Activated CD8-positive, alpha-beta memory T cell treated with anti-CD3 and anti-CD28 coated beads for 24 hours (primary cell): ENCODE data around the gene CAPN14.

Source experiments
- DNase-seq: peaks from one replicate; pipeline ENCODE4 v3.0.0-alpha.2; 2020

CAPN14 gene

GRCh38 chr2:31240381-31241365 is 23.4 kb upstream of the CAPN14 start:
- DNase-seq, result peak; percentile 32

DNA sequence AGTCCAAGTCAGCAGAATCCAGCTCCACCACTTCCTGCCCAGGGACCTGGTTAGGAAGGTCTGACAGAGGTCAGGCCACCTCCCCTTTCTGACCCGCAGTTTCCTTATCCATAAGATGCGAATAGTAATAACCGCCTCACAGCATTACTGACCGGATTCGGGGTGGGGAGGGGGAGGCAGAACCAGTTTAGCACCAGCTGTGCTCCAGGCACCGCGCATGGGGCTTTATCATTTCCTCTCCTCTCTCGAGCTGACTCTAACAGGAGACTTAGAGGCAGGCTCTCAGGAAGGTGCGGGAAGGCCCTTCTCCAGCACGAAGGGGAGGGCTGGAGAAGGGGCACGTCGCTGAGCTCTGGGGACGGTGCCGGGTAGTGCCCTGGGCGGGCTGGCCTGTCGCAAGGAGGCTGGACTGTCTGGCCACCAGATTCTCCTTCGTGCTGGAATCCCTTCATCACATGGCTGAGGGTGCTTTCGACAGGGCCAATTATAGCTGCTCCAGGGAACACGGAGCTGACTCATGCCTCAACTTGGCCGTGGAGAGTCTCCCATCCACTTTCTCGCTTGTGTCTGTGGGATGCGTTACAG is 22.4 kb upstream of the CAPN14 start:
- peak; percentile 37 for DNase-seq

- peak; percentile 40 for DNase-seq
Measured at GRCh38 chr2:31238906-31239592, 21.7 kb upstream of the CAPN14 start.

DNA sequence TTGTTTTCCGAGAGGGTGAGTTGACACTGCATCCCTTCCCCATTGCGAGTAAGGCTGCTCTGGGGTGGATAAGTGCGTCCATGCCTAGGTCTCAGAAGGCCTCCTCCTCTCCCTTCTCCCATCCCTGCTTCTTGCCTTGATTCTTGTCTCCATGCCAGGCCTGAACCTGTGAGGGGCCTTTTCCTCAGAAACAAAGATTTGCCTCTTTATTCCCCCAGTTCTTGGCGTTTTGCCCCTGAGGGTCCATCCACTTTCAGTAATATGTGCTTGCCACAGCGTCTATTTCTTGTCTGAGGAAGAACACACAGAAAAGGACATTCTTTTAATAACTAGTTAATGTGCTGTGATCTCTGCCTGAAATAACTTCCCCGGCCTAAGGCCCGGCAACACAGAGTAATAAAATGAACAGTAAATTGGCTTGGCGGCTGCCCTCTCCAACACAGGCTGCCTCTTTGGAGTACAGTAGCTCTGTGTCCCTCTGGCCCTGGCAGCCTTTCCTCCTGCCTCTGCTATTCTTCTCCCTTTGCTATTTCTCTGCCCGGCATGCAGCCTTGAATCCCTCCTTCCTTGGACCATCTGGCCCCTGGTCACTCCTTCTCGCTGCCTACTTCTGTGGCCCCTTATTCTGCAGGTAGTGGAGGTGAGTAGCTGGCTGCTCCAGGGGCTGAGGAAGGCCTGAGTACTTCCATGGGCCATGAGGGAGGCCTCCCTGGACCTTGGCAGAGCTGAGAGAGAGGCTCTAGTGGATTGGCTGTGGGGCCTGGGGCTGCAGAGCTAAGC is 21.0 kb upstream of the CAPN14 start:
- DNase-seq, result peak; percentile 24

DNA sequence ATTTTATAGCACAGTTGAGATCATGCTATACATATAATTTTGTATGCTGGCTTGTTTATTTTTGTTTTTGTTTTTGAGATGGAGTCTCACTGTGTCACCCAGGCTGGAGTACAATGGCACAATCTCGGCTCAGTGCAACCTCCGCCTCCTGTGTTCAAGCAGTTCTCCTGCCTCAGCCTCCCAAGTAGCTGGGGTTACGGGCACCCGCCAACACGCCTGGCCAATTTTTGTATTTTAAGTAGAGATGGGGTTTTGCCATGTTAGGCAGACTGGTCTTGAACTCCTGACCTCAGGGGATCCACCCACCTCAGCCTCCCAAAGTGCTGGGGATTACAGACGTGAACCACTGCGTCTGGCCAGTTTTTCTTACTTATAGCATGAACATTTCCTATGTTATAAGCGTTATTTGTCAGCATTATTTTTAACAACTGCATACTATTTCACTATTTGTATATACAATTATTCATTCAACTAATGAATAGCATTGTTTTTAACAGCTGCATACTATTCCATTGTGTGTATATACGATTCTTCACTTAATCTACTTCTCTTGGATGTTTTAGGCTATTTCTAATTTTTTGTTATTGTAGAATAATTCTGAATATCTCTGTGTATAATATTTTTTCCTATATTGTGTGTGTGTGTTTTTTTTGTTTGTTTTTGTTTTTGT is 20.2 kb upstream of the CAPN14 start:
- DNase-seq, result peak; percentile 13

GRCh38 chr2:31236433-31237205 is 19.3 kb upstream of the CAPN14 start:
- peak; percentile 40 for DNase-seq

GRCh38 chr2:31235504-31235902 is 18.2 kb upstream of the CAPN14 start:
- DNase-seq, result no peak

DNA sequence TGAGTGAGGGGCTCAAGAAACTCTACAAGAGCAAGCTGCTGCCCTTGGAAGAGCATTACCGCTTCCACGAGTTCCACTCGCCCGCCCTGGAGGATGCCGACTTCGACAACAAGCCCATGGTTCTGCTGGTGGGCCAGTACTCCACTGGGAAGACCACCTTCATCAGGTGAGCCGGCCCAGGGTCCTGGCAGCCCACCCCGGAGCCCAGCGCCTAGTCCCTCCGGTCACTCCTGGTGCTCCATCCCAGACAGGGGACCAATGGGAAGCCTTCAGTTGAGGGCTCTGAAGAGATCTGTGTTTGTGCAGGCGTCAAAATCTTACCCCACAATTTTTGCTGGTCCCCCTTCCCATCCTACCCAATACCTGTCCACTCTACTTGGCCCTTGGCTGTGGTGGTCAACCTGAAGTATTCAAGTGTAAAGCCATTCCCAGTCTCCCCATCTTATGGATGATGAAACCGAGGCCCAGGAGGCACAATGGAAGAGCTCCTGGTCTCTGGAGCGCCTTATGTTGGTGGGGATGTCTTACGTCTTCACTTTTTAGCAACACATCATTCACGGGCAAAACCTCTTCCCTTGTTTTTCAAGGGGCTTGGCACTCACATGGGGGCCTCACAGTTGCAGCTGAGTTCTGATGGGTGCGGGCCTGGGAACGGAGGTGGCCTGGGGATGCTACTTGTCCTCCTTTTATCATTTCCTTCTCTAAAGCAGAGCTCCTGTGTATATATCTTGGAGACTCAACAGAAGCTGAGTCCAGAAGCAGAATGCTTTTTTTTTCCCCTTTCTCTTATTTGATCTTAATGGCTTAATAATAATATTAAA is 17.6 kb upstream of the CAPN14 start:
- DNase-seq, result no peak

DNA sequence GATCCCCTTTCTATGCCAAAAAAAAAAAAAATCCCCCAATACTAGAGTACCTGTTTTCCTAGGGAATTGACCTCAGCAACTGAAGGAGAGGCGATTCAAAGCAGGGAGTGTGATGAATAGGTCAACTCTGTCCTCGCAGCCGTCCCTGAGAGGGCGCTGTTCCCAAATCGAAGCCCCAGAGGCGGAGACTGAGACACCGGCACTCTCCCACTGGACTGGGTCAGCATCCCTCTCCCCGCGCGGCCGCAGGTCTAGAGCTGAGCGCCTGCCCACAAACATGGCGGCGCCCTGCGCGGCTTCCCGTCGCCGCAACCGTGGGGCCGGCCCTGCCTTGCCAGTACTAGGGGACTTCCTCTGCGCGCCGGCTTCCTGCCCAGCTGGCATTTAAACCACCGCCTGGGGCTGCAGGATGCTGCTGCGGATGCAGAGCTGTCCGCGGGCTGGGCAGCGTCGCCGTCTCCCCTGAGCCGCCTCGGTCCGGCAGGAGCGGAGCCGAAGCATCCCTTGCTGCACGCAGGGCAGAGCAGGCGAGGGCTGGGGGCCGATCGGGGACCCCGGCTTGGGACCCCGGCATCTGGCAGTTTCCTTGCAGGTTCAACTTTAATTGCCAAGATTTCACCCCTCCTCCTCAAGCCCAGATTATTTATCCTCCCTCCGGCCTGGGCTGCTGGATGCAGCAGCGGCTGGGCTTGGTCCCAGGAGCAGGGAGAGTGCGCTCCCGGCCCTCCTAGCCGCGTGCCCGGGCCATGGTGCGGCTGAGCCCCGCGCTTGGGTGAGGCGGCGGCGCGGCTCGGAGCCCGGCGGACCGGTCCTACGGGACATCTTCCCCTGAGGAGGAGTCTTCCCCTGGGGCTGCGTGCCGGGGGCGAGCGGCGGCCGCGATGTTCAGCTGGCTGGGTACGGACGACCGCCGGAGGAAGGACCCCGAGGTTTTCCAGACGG is 16.7 kb upstream of the CAPN14 start, which contains the start of gene EHD3:
Gene EHD3 (plus strand): TSS at position 412 of the 942 bp plus-strand sequence. CDS start 470 bp downstream, at position 882.
- peak; percentile 92 for DNase-seq

GRCh38 chr2:31233231-31233630 is 15.9 kb upstream of the CAPN14 start:
- DNase-seq, result peak; percentile 43

- DNase-seq, result peak; percentile 13
Measured at GRCh38 chr2:31232586-31232985, 15.3 kb upstream of the CAPN14 start.

DNA sequence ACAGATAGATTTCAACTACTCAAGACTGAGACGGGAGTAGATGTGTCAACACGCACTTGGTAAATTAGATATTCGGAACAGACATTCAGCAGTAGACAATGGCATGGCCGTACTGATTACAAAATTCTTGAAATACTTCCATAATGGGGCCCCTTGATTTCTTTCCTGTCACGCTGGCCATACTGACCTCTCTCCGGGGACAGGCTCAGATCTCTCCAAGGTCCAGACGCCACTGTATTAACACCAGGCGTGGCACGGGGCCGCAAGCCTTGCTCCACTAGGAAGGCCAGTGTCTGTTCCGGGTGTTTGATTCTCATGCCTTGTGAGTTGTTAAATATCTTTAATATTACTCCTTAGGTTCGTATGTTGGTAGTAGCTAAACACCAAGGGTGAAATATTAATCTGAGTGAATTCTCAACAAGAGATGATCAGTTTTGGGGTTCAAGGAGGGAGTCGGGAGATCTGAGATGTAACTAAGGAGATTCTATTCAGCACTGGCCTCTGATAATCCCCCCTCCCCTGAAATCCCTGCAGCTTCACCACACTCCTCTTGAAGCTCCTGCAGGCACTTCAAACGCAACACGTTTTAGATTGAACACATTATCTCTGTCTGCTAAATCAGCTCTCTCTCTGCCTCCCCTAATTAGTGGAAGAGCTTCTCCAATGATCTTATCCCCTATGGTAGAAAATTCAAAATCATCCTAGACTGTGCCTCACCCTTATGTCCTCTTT is 14.4 kb upstream of the CAPN14 start:
- DNase-seq, result peak; percentile 3

GRCh38 chr2:31230751-31231150 is 13.4 kb upstream of the CAPN14 start:
- no peak for DNase-seq

DNA sequence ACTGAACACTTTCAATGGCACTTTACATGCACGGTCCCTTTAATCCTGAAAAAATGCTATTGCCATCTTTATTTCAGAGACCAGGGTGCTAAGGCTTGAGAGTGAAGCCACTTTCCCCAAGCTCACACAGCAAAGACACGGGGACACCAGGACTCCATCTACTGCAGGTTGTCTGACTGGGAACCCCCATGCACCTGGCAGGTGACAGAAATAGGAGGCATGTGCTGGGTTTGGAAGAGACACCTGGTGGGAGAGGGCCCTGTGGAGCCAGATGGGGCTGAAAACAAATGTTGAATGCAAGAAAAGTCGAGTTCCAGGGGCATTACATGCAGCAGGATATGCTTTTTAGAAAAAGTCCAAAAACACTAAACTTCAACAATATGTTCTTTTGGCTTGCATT is 11.4 kb upstream of the CAPN14 start:
- DNase-seq, result peak; percentile 24

DNA sequence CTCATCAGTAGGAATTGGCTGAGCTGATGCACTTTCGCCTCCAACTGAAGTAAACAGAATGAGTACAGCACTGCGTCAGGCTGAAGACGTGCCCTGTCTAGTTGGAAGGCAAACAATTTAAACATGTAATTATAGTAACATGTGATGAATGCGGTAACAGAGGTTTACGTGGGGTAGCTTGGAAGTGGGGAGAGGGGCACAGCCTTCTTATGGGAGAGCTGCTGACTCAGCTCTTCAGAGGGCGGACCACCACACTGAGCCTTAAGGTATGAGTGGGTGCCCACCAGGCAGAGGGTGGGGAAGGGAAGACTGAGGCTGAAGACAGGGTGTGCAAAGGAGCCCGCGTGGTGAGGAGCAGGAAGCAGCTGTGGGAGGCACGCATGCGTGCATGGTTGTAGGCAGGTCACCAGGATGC is 10.4 kb upstream of the CAPN14 start:
- peak; percentile 4 for DNase-seq

DNA sequence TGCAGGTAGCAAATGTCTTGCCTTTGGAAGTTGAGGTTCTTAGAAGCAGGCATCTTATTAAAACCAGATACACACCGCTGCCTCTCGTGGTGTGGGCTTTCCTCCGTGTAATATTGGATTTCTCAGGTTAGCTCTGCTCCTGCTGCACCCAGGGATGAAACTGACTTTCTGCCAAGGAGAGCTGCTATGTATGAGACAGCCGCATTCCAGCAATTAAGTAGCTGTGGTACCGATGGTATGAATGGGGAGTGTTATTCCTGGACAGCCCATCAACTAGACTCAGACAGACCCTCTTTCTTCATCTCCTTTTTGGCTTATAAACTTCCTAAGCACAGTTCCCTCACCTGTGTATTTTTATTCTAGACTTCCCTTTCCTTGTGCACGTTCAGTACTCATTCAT is 9.8 kb upstream of the CAPN14 start:
- DNase-seq, result peak; percentile 11

GRCh38 chr2:31226266-31226665 is 9.0 kb upstream of the CAPN14 start:
- DNase-seq, result no peak

DNA sequence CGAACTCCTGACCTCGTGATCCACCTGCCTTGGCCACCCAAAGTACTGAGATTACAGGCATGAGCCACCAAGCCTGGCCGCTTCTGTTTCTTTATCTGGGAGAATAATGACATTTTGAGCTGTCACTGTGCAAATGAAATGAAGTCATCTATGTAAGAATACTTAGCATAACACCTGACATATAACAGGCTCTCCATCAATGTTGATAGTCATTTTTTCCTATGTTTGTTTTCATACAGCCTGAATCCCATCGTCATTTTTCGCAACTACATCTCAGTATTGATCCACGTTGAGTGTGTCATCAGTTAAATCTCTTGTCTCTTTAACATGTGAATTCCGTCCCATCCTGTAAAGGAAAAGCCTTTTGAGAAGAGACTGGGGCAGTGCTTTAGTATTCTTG is 6.4 kb upstream of the CAPN14 start:
- no peak for DNase-seq
